K562 (cell line): Measurements from ENCODE around the gene TNFRSF11A. TPM values are rescaled to one million over a fixed set of nuclear protein-coding genes. Genes with fewer than 3 reads are reported as not detected.

Experiments used
- ATAC-seq: fragments of 200-7000 bp; cut with Tn5 transposase; 3 replicates; pipeline ENCODE4 v1.9.1; 2020; ENCODE audit warnings: moderate library complexity
- BruUV-seq: library from RNA; stranded (reverse); fragments of 400-500 nt; replicated peaks from 2 replicates; lab custom pipeline; 2021; lab: Mats Ljungman, UMichigan
- CTCF ChIA-PET: fragments of 300-600 bp; formaldehyde crosslinking; extraction: SDS; loops from one replicate; lab custom pipeline; 2021; ENCODE audit warnings: low intra/inter-chr PET ratio; lab: Yijun Ruan, JAX
- POLR2A ChIA-PET: fragments of 300-600, 350-650 bp; sonication (Branson Sonifier 250); formaldehyde crosslinking; extraction: SDS; loops from one replicate; lab custom pipeline; 2021; ENCODE audit warnings: antibody characterized with exemption, inconsistent platforms; lab: Yijun Ruan, JAX
- DNase-seq, 4 experiments: peaks; one replicate each; pipeline versions ENCODE4 v3.0.0 to v3.0.0-alpha.2; 2011 to 2018; ENCODE audit warnings: low spot score in 3 of 4, mixed read lengths in 3 of 4; ENCODE audit errors: extremely low read depth in 1 of 4
- FAIRE-seq: peaks from 2 replicates; lab custom pipeline; 2011; peaks lifted over from hg19 to GRCh38; lab: Jason Lieb, UNC
- H2AFZ ChIP-seq: 2 replicates; pipeline ENCODE4 v1.6.0; 2011; ENCODE audit warnings: low read depth, low read length, control low read depth, inconsistent platforms
- H3K27ac ChIP-seq: fragments of 200-600 bp; 3 replicates; pipeline ENCODE4 v1.8.0; 2011; ENCODE audit warnings: low read depth, mild to moderate bottlenecking, control low read depth, inconsistent platforms, low read length, moderate library complexity, mixed read lengths; ENCODE audit errors: extremely low read depth
- H3K27me3 ChIP-seq, 2 experiments: fragments of 300-600 bp in 1 of 2; 2 replicates in 1 of 2; 3 replicates in 1 of 2; pipeline versions ENCODE4 v1.6.0 to v1.8.0; 2011; ENCODE audit warnings: inconsistent platforms in 2 of 2, low read length in 2 of 2, mild to moderate bottlenecking in 1 of 2, mixed read lengths in 1 of 2, moderate library complexity in 1 of 2; ENCODE audit not compliant: control insufficient read depth in 2 of 2, insufficient read depth in 2 of 2
- H3K36me3 ChIP-seq: fragments of 300-600 bp; 3 replicates; pipeline ENCODE4 v1.8.0; 2011; ENCODE audit warnings: mild to moderate bottlenecking, low read length, inconsistent platforms; ENCODE audit not compliant: control insufficient read depth, insufficient read depth
- H3K4me1 ChIP-seq, 2 experiments: fragments of 200-600 bp in 1 of 2; replicated peaks in 1 of 2; 2 replicates in 1 of 2; 3 replicates in 1 of 2; pipeline versions ENCODE4 v1.5.1 to v1.8.0; 2011; ENCODE audit warnings: inconsistent platforms in 2 of 2, low read length in 2 of 2, mild to moderate bottlenecking in 1 of 2, mixed read lengths in 1 of 2, moderate library complexity in 1 of 2; ENCODE audit not compliant: control insufficient read depth in 2 of 2, insufficient read depth in 2 of 2
- H3K4me2 ChIP-seq: 2 replicates; pipeline ENCODE4 v1.6.1; 2011; ENCODE audit warnings: low read length, control low read depth, inconsistent platforms, mixed read lengths; ENCODE audit not compliant: insufficient read depth
- H3K4me3 ChIP-seq: fragments of 200-600 bp; sonication (generic), shearing (Covaris generic); 2 replicates; pipeline ENCODE4 v1.5.1; 2016; ENCODE audit warnings: control low read depth, inconsistent platforms
- H3K79me2 ChIP-seq: fragments of 200-600 bp; 3 replicates; pipeline ENCODE4 v1.8.0; 2011; ENCODE audit warnings: low read length, inconsistent platforms; ENCODE audit not compliant: control insufficient read depth, insufficient read depth
- H3K9ac ChIP-seq, 2 experiments: 2 replicates each; pipeline versions ENCODE4 v1.6.0 to v1.6.1; 2011; ENCODE audit warnings: low read depth in 2 of 2, low read length in 2 of 2, control low read depth in 1 of 2, inconsistent platforms in 1 of 2, mild to moderate bottlenecking in 1 of 2, mixed read lengths in 1 of 2; ENCODE audit not compliant: insufficient read depth in 1 of 2
- H3K9me1 ChIP-seq: one replicate; pipeline ENCODE4 v1.6.0; 2011; ENCODE audit warnings: inconsistent platforms, mild to moderate bottlenecking, low read length, moderate library complexity; ENCODE audit not compliant: control insufficient read depth, insufficient read depth
- H3K9me3 ChIP-seq: replicated peaks from 2 replicates; pipeline ENCODE4 v1.5.1; 2011; ENCODE audit warnings: low read depth, low read length, inconsistent platforms; ENCODE audit not compliant: control insufficient read depth, insufficient read depth
- H4K20me1 ChIP-seq: replicated peaks from 2 replicates; pipeline ENCODE4 v1.6.1; 2011; ENCODE audit warnings: low read length, inconsistent platforms, mixed read lengths; ENCODE audit not compliant: control insufficient read depth, insufficient read depth
- ETV6 ChIP-seq, 3 experiments: fragments of 150-350 bp in 1 of 3; sonication (generic) in 1 of 3; formaldehyde crosslinking in 1 of 3; IDR thresholded peaks; 2 replicates each; pipeline versions ENCODE4 v1.6.1 to v1.8.0; 2014 to 2022; ENCODE audit warnings: borderline replicate concordance in 2 of 3, low read depth in 2 of 3, antibody characterized with exemption in 1 of 3, low read length in 1 of 3, mild to moderate bottlenecking in 1 of 3, missing genetic modification reagents in 1 of 3
- KDM4B ChIP-seq, 2 experiments: fragments of 450-650 bp in 1 of 2; sonication (generic) in 1 of 2; IDR thresholded peaks; 2 replicates each; pipeline ENCODE4 v1.6.1; 2016 to 2017; ENCODE audit warnings: borderline replicate concordance in 2 of 2, antibody characterized with exemption in 1 of 2, low read depth in 1 of 2, mild to moderate bottlenecking in 1 of 2
- L3MBTL2 ChIP-seq: fragments of 450-650 bp; IDR thresholded peaks from 2 replicates; pipeline ENCODE4 v1.6.1; 2016; ENCODE audit warnings: mild to moderate bottlenecking, moderate library complexity
- MECOM ChIP-seq: fragments of 250-450 bp; sonication (Bioruptor Pico); IDR thresholded peaks from 2 replicates; pipeline ENCODE4 v1.8.0; 2022; ENCODE audit warnings: inconsistent platforms
- TEAD4 ChIP-seq, 2 experiments: sonication (generic) in 1 of 2; formaldehyde crosslinking in 1 of 2; IDR thresholded peaks; 2 replicates each; pipeline versions ENCODE4 v1.6.1 to v1.8.0; 2012 to 2022; ENCODE audit warnings: borderline replicate concordance in 1 of 2, inconsistent platforms in 1 of 2, low read length in 1 of 2, mild to moderate bottlenecking in 1 of 2, missing genetic modification reagents in 1 of 2
- WGBS: fragments of 100-300 bp; shearing (Covaris generic); methylation state at CpG from one replicate; pipeline ENCODE4 v1.1.6; 2016; ENCODE audit warnings: low coverage, mixed read lengths; ENCODE audit not compliant: insufficient coverage; ENCODE audit errors: missing lambda C conversion rate; 5-methylcytosine and 5-hydroxymethylcytosine counted together
- in situ Hi-C: fragments of 300-500 bp; cut with MboI; formaldehyde crosslinking; loops from 4 replicates; pipeline ENCODE4 v1.15.0; 2018; ENCODE audit warnings: inconsistent platforms, mixed read lengths
- intact Hi-C: fragments of 100-400 bp; cut with micrococcal nuclease; formaldehyde crosslinking; loops from 2 replicates; pipeline ENCODE4 v1.14.2; 2022
- polyA plus RNA-seq, 8 experiments: library from polyadenylated mRNA; depleted of rRNA in 4 of 8; stranded (reverse) in 5 of 8; unstranded in 3 of 8; fragments of >200 nt; fragmentation: Nextera tagmentation in 2 of 8; fragmentation: Illumina TruSeq in 1 of 8; extraction: Ambion mirVana in 2 of 8; extraction: Trizol in 1 of 8; gene quantifications; 2 replicates each; pipeline versions ENCODE4 v1.2.1 to v1.2.3, GENCODE V29; 2011 to 2014; ENCODE audit warnings: inconsistent platforms in 1 of 8, missing spikeins in 1 of 8
- total RNA-seq, 7 experiments: library from RNA; depleted of rRNA in 6 of 7; stranded (reverse); fragments of >200 nt in 6 of 7; fragmentation: Illumina TruSeq in 2 of 7; extraction: Trizol in 2 of 7; gene quantifications; 2 replicates each; pipeline versions ENCODE4 v1.2.1 to v1.2.3, GENCODE V29; 2011 to 2021; ENCODE audit warnings: low replicate concordance in 1 of 7
- TF ChIP-seq, protein P1 (sequence below): conservative IDR thresholded peaks from 2 replicates; pipeline ENCODE4 v1.6.1; 2011; ENCODE audit warnings: low read depth, mild to moderate bottlenecking, low read length; ENCODE audit not compliant: control insufficient read depth
- TF ChIP-seq, protein P2 (sequence below): fragments of 250-450 bp; sonication (Bioruptor Pico); IDR thresholded peaks from 2 replicates; pipeline ENCODE4 v1.4.0; 2020; ENCODE audit warnings: mild to moderate bottlenecking, moderate library complexity

Gene TNFRSF11A
- total and polyA plus RNA-seq, 9 of the 15 experiments (the other 6 are each of a cell fraction or from before 2014, with no cell fraction given): 0.03 to 0.06 (median 0.04) TPM; not detected in 6

DNA sequence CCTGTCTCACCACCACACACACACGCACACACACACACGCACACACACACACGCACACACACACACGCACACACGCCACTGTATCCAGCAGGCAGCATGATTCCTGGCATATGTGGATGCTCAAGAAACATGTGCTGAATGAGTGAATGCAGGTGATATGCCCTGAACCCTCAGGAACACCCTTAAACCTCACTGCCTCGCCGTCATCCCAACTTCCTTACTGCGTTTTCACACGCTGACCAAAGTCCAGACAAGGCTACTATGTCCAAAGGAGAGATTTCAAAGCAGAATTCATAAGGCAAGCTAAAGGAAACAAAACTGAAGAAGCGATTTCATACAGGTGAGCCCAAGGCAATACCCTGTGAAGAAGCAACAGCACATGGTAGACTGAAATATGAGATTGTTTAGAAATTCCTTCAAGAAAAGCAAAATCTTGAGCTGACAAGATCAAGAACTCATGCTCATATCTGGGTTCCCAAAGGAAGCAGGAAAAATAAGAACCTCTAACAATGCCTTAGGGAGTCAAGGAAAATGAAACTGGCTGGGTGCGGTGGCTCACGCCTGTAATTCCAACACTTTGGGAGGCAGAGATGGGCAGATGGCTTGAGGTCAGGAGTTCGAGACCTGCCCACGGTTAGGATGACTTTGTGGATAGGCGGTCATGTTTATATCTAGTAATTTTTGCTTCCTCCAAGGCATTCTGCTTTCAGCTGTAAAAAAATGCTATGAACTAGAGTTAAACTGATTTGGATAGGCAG, 69.1 kb downstream of the TNFRSF11A start:
- Histone ChIP-seq H3K27ac (no peak overlapping the region), H3K79me2 (no peaks in the 10 kb centered on the region), H3K4me3 (no peak overlapping the region), H3K4me1 (peaks cover 2 to 5% of the 10 kb centered on the region in 2 experiments; a peak in 3 of 5 replicates), H3K9me1 (no peaks in the 10 kb centered on the region), H2AFZ (no peak overlapping the region), H3K9ac (no peak overlapping the region), H4K20me1 (no peaks in the 10 kb centered on the region), H3K36me3 (no peaks in the 10 kb centered on the region), H3K9me3 (no peaks in the 10 kb centered on the region; the same call in 1 of the 2 replicates), H3K4me2 (no peak overlapping the region), H3K27me3 (peaks cover 0 to 3% of the 10 kb centered on the region in 2 experiments; a peak in 1 of 5 replicates)
- intact Hi-C loops: no loop called here
- POLR2A ChIA-PET: no interaction called here
- FAIRE-seq (no peak), DNase-seq (no peak), ATAC-seq (no peak)
- CTCF ChIA-PET: no interaction called here
- in situ Hi-C loops: no loop called here
- 6% methylated on average over 10 of the region's 15 CpGs for WGBS
- no TSS peak for BruUV-seq
- TF ChIP-seq TEAD4 (IDR thresholded peaks at IDR 0.05; ENCODE audit: low read length): no peak
- TF ChIP-seq TEAD4 (CRISPR knock-in tag; IDR thresholded peaks at IDR 0.05; ENCODE audit: borderline replicate concordance): no peak
- no peak for TF ChIP-seq L3MBTL2
- TF ChIP-seq MECOM (CRISPR knock-in tag): no peak
- no peak for TF ChIP-seq ETV6 (IDR thresholded peaks at IDR 0.05; ENCODE audit: borderline replicate concordance in 1 of 2, low read depth in 2 of 2, low read length in 1 of 2)
- TF ChIP-seq ETV6 (CRISPR knock-in tag; IDR thresholded peaks at IDR 0.05; ENCODE audit: borderline replicate concordance): no peak
- TF ChIP-seq, protein P1, sequence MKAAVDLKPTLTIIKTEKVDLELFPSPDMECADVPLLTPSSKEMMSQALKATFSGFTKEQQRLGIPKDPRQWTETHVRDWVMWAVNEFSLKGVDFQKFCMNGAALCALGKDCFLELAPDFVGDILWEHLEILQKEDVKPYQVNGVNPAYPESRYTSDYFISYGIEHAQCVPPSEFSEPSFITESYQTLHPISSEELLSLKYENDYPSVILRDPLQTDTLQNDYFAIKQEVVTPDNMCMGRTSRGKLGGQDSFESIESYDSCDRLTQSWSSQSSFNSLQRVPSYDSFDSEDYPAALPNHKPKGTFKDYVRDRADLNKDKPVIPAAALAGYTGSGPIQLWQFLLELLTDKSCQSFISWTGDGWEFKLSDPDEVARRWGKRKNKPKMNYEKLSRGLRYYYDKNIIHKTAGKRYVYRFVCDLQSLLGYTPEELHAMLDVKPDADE: no peak
- TF ChIP-seq, protein P2, sequence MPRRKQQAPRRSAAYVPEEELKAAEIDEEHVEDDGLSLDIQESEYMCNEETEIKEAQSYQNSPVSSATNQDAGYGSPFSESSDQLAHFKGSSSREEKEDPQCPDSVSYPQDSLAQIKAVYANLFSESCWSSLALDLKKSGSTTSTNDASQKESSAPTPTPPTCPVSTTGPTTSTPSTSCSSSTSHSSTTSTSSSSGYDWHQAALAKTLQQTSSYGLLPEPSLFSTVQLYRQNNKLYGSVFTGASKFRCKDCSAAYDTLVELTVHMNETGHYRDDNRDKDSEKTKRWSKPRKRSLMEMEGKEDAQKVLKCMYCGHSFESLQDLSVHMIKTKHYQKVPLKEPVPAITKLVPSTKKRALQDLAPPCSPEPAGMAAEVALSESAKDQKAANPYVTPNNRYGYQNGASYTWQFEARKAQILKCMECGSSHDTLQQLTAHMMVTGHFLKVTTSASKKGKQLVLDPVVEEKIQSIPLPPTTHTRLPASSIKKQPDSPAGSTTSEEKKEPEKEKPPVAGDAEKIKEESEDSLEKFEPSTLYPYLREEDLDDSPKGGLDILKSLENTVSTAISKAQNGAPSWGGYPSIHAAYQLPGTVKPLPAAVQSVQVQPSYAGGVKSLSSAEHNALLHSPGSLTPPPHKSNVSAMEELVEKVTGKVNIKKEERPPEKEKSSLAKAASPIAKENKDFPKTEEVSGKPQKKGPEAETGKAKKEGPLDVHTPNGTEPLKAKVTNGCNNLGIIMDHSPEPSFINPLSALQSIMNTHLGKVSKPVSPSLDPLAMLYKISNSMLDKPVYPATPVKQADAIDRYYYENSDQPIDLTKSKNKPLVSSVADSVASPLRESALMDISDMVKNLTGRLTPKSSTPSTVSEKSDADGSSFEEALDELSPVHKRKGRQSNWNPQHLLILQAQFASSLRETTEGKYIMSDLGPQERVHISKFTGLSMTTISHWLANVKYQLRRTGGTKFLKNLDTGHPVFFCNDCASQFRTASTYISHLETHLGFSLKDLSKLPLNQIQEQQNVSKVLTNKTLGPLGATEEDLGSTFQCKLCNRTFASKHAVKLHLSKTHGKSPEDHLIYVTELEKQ (CRISPR knock-in tag): no peak
- TF ChIP-seq KDM4B (IDR thresholded peaks at IDR 0.05; ENCODE audit: borderline replicate concordance in 2 of 2, low read depth in 1 of 2): no peak
